Cardiac fibroblast (primary cell): Measurements from ENCODE around the gene CD300H.

Source experiments
- DNase-seq, 2 donors: peaks; one replicate each; pipeline versions ENCODE4 v3.0.0 to v3.0.0-alpha.2; 2010; ENCODE audit warnings: low read depth in 2 of 2
- H3K4me3 ChIP-seq, 2 donors: replicated peaks in 1 of 2; 1 replicate in 1 of 2; 2 replicates in 1 of 2; pipeline ENCODE4 v1.5.1; 2011; ENCODE audit warnings: low read depth in 2 of 2, low read length in 2 of 2, mild to moderate bottlenecking in 2 of 2, moderate library complexity in 1 of 2
- TF ChIP-seq, protein P1 (sequence below): IDR thresholded peaks from one replicate; pipeline ENCODE4 v1.5.1; 2011; ENCODE audit warnings: low read depth, mild to moderate bottlenecking, low read length, inconsistent platforms

CD300H gene

DNA sequence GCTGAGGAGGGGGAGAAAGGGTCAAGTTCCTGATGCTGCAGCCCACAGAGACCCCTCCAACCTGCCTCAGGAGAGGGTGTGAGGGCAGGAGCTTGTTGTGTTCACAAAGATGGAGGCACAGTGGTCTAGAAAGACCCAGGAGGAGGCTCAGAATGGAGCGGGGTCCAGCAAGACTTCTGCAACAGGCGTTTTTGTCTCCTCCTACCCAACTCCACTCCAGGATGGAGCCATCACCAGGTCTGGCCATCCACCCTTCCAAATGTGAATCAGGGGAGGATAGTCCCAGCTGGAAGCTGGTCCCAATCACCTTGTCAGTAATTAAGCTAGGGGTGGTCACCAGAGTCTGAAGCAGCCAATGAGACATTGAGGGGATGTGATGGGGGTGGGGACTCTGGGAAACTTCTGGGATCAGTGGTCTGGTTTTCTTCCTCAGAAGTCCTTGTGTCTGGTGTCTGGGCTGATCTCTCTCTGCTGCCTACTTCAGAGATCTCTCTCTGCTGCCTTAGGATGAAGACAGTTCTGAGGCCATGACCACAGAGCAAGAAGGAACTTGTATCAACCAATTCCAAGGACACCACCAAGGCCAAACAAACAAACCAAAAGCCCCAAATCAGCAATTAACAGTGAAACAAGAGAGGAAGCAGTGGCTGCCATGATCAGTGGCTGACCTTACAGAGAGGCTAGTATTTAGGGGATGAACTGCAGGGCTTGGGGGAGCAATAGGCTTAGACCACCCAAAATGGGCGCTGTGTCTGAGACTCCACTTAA lies 50.6 kb downstream of the CD300H start:
- no peak for DNase-seq
- TF ChIP-seq, protein P1, sequence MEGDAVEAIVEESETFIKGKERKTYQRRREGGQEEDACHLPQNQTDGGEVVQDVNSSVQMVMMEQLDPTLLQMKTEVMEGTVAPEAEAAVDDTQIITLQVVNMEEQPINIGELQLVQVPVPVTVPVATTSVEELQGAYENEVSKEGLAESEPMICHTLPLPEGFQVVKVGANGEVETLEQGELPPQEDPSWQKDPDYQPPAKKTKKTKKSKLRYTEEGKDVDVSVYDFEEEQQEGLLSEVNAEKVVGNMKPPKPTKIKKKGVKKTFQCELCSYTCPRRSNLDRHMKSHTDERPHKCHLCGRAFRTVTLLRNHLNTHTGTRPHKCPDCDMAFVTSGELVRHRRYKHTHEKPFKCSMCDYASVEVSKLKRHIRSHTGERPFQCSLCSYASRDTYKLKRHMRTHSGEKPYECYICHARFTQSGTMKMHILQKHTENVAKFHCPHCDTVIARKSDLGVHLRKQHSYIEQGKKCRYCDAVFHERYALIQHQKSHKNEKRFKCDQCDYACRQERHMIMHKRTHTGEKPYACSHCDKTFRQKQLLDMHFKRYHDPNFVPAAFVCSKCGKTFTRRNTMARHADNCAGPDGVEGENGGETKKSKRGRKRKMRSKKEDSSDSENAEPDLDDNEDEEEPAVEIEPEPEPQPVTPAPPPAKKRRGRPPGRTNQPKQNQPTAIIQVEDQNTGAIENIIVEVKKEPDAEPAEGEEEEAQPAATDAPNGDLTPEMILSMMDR, result no peak
- no peak overlapping the region for H3K4me3 ChIP-seq

DNA sequence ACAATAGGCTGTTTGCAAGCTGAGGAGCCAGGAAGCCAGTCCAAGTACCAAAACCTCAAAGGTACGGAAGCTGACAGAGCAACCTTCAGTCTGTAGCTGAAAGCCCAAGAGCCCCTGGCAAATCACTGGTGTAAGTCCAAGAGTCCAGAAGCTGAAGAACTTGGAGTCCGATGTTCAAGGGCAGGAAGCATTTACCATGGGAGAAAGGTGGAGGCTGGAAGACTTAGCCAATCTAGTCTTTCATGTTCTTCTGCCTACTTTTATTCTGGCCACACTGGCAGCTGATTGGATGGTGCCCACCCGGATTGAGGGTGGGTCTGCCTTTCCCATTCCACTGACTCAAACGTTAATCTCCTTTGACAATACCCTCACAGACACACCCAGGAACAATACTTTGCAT lies 51.4 kb downstream of the CD300H start:
- no peak for DNase-seq
- H3K4me3 ChIP-seq, result no peak overlapping the region
- TF ChIP-seq, protein P1, result no peak

DNA sequence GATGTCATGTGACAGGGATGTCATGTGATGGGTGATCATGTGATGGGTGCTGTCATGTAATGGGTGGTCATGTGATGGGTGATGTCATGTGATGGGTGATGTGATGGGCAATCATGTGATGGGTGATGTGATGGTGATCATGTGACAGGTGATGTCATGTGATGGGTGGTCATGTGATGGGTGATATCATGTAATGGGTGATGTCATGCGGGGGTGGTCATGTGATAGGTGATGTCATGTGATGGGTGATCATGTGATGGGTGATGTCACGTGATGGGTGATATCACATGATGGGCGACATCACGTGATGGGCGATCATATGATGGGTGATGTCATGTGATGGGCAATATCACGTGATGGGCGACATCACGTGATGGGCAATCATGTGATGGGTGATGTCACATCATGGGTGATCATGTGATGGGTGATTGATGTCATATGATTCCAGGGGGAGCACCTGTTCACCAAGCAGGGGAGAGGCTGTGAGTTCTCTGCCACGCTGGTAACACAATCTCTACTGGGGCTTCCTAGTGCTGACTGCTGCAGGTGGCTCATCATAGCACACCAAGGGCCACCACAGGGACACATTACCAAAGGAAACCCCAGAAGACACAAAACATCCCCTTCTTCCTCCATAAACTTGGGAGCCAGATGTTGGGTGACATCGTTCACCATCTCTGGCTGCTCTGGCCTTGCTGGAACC lies 52.5 kb downstream of the CD300H start:
- no peak for DNase-seq
- no peak overlapping the region for H3K4me3 ChIP-seq
- TF ChIP-seq, protein P1, result no peak

DNA sequence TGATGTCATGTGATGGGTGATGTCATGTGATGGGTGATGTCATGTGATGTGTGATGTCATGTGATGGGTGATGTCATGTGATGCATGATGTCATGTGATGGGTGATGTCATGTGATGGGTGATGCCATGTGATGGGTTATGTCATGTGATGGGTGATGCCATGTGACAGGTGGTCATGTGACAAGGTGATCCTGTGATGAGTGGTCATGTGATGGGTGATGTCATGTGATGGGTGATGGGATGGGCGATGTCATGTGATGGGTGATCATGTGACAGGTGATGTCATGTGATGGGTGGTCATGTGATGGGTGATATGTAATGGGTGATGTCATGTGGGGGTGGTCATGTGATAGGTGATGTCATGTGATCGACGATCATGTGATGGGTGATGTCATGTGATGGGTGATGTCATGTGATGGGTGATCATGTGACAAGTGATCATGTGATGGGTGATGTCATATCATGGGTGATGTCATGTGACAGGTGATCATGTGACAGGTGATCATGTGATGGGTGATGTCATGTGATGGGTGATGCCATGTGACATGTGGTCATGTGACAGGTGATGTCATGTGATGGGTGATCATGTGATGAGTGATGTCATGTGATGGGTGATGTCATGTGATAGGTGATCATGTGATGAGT lies 53.2 kb downstream of the CD300H start:
- TF ChIP-seq, protein P1, result no peak
- peak; percentile 36 to 65 for DNase-seq

DNA sequence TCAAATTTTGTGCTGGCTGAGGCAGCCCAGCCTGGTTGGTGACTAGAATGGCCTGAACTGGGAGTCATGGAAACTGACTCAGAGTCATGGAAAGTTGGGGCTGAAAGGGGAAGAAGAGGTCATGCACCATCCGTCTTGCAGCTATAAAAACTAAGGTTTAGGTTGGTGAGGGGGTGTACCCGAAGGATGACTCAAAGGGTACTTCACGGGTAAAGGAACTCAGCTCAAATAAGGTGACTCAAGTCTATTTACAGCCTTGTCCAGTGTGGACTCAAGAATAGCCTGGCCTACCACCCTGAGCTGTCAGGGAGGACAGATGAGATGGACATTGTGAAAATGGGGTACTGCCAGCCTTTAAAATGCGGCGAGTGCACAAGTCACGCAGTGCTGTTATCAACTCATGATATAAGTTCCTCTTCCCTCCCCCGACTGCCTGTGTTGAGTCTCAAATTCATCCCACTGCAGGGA lies 54.7 kb downstream of the CD300H start:
- TF ChIP-seq, protein P1, result no peak
- H3K4me3 ChIP-seq, result no peak overlapping the region
- DNase-seq, result peak; percentile 2 to 29

More for the DNA sequence above, 53.2 kb downstream of the CD300H start:
- H3K4me3 ChIP-seq, result no peak overlapping the region

DNA sequence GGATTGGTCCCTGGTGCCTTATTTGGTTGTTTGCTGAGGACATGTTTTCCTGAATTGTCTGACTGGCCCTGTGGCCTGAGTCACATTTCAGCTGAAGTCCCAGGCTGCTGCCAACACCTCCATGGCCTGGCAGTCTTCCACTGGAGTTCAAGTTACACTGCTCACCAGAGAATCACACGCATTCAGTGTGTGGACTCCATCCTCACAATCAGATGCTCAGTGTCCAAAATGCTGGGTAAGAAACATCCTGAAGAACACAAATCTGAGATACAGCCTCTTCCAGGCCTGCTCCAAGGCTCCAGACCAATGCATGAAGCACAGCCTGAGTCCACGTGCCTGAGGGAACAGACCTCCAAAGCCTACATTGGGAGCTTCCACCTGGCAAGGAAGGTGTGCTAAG lies 55.3 kb downstream of the CD300H start:
- TF ChIP-seq, protein P1, result no peak
- H3K4me3 ChIP-seq, result no peak overlapping the region
- peak; percentile 9 to 58 for DNase-seq
